ENCODE results near the gene PHKA2.
"Not testable (repeated sequence)": the region's sequence is repeated elsewhere in the genome, so short reads cannot be mapped to it uniquely, and the experiment has no call there.

PHKA2 gene

DNA sequence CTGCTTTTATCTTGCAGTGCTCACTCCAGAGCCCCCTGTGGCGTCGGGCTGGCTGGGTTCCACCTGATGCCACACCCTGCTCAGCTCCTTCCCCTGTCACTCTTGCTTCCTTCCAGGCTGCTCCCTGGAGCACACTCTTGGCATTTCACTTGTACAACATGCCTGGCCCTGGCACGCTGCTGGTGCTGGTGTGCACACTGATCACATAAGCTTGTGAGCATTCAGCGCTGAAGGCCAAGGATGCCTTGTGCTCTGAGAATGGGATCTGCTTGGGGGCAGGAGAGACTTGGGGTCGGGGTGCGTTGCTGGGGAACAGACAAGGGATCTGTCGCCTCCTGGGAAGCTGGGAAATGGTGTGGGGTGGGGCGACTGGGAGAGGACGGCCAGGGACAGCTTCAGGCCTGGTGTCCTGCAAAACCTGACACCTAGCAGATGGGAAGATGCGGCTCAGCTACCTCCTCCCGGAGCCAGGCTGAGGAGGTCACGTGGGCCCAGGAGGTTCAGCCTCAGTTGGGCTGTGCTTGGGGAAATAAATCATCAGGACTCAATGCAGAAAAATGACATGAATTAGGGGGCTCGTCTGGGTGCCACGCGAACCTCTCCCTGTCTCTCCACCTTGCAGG lies 108.5 kb downstream of the PHKA2 start:
- Histone ChIP-seq H3K9me3 (no peaks in the 10 kb centered on the region), H3K4me3 (no peak overlapping the region), H3K4me1 (no peaks in the 10 kb centered on the region), H3K27me3 (ENCODE audit: low read depth) (no peaks in the 10 kb centered on the region), H3K36me3 (replicated peaks) (no peaks in the 10 kb centered on the region)
- DNase-seq (ENCODE audit: low spot score in 2 of 2) = no peak
- in situ Hi-C loops (cut with MboI; ENCODE audit: low sequenced_read_pairs) = no loop called here

GRCh38 chrX:18874560-18875255 lies 109.2 kb downstream of the PHKA2 start:
- Histone ChIP-seq H3K4me3 (no peak overlapping the region), H3K9me3 (no peaks in the 10 kb centered on the region), H3K27me3 (ENCODE audit: low read depth) (no peaks in the 10 kb centered on the region), H3K4me1 (no peaks in the 10 kb centered on the region), H3K36me3 (replicated peaks) (no peaks in the 10 kb centered on the region)
- in situ Hi-C loops (cut with MboI; ENCODE audit: low sequenced_read_pairs) = no loop called here
- DNase-seq (ENCODE audit: low spot score in 2 of 2) = no peak

- Histone ChIP-seq H3K4me3 (no peak overlapping the region), H3K27me3 (ENCODE audit: low read depth) (no peaks in the 10 kb centered on the region), H3K4me1 (no peaks in the 10 kb centered on the region), H3K9me3 (no peaks in the 10 kb centered on the region), H3K36me3 (replicated peaks) (no peaks in the 10 kb centered on the region)
- in situ Hi-C loops (cut with MboI; ENCODE audit: low sequenced_read_pairs) = no loop called here
- DNase-seq (ENCODE audit: low spot score in 2 of 2) = no peak
These were observed 110.1 kb downstream of the PHKA2 start for GRCh38 chrX:18873836-18874235.

DNA sequence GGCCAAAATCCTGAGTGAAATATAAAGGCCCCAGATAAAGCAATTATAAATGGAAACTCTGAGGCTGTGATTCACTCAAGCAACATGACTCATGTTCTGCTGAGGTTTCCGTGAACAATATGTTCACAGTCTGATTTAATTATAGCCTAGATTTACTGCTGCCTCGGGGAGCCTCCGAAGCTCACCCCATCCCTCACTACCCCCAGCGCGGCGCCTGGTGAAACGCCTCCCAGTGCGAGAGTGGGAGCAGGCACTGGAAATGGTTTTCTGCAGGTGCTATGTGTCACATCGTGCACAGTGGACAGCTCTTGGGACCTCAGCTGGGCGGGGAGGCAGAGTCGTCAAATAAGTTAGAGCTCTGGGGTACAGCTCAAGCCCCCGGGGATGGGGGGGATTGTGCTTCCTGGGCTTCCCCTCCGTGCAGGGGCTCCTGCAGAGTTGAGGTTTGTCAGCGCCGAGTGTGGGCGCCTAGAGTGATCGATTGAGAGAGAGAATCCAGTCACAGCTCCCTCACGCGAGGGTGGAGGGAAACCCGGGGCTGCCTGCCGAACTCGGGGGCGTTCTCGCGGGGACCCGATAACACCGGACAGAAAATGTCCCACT lies 110.6 kb downstream of the PHKA2 start:
- no peaks in the 10 kb centered on the region for H3K9me3 ChIP-seq
- DNase-seq (ENCODE audit: low spot score in 2 of 2) = no peak
- H3K4me1 ChIP-seq = no peaks in the 10 kb centered on the region
- no peaks in the 10 kb centered on the region for H3K27me3 ChIP-seq (ENCODE audit: low read depth)
- H3K4me3 ChIP-seq = no peak overlapping the region
- in situ Hi-C loops (cut with MboI; ENCODE audit: low sequenced_read_pairs) = no loop called here
- H3K36me3 ChIP-seq (replicated peaks) = no peaks in the 10 kb centered on the region

DNA sequence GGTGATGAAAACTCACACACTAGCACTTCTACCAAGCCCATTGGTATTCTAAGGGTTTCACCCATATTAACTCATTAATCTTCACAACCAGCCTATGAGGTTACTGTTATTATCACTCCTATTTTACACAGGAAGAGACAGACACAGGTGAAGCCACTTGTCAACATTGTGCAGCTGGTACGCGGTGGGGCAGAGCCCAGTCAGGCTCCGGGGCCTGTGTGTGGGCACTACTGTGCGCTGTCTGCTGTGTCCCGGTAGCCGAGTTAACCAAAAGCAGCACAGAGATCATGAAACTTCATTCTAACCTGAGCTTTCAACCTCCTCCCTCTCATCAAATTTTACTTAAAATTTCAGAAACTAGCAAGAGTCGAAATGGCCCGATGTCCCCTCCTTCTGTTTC lies 111.3 kb downstream of the PHKA2 start:
- Histone ChIP-seq H3K4me1 (no peaks in the 10 kb centered on the region), H3K27me3 (ENCODE audit: low read depth) (no peaks in the 10 kb centered on the region), H3K36me3 (replicated peaks) (no peaks in the 10 kb centered on the region), H3K4me3 (no peak overlapping the region), H3K9me3 (no peaks in the 10 kb centered on the region)
- no peak for DNase-seq (ENCODE audit: low spot score in 2 of 2)
- in situ Hi-C loops (cut with MboI; ENCODE audit: low sequenced_read_pairs) = no loop called here

DNA sequence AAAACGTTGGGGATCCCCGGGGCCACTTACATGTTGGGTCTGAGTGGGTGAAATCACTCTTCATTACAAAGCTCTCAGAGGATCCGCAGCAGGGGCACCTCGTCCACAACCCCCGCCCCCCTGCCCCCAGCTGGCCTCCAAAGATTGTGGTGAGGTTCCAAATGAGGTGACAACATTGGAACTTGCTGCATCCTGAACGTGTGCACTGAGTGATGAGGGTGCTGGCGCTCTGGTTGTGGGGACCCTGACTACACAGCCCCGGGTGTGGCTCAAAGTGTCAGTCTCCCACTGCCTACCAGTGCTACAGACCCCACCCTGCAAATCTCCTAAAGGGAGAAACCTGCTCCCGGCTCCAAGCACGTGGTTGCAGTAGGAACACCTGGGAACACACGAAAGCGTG lies 111.9 kb downstream of the PHKA2 start:
- in situ Hi-C loops (cut with MboI; ENCODE audit: low sequenced_read_pairs) = no loop called here
- no peak for DNase-seq (ENCODE audit: low spot score in 2 of 2)
- Histone ChIP-seq H3K27me3 (ENCODE audit: low read depth) (no peaks in the 10 kb centered on the region), H3K9me3 (no peaks in the 10 kb centered on the region), H3K36me3 (replicated peaks) (no peaks in the 10 kb centered on the region), H3K4me3 (no peak overlapping the region), H3K4me1 (no peaks in the 10 kb centered on the region)

DNA sequence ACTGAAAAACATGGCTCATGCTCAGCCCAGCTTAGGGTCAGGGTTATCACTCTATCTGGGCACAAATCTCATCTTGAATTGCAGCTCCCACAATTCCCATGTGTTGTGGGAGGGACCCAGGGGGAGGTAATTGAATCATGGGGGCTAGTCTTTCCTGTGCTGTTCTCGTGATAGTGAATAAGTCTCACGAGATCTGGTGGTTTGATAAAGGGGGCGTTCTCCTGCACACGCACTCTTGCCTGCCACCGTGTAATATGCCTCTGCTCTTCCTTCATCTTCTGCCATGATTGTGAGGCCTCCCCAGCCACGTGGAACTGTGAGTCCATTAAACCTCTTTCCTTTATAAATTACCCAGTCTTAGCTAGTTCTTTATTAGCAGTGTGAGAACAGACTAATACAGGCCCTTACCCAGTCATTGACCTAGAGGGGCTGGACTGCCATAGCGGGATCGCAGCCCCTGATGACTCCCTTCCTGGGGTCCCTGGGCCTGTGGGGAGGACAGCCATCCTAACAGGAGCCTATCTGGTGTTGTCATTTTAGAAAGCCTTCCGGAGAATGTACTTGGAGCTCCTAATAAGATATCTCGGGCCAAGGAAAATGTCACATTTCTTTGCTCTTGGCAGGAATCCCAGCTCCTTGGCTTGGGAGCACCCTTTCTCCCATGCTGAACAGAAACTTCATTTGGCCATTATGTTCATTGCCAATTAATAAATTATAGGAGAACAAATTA lies 112.6 kb downstream of the PHKA2 start:
- H3K4me3 ChIP-seq = no peak overlapping the region
- no peak for DNase-seq (ENCODE audit: low spot score in 2 of 2)
- no peaks in the 10 kb centered on the region for H3K4me1 ChIP-seq
- no peaks in the 10 kb centered on the region for H3K36me3 ChIP-seq (replicated peaks)
- no peaks in the 10 kb centered on the region for H3K9me3 ChIP-seq
- no peaks in the 10 kb centered on the region for H3K27me3 ChIP-seq (ENCODE audit: low read depth)
- in situ Hi-C loops (cut with MboI; ENCODE audit: low sequenced_read_pairs) = no loop called here

- Histone ChIP-seq H3K9me3 (no peaks in the 10 kb centered on the region), H3K36me3 (replicated peaks) (no peaks in the 10 kb centered on the region), H3K4me3 (no peak overlapping the region), H3K27me3 (ENCODE audit: low read depth) (no peaks in the 10 kb centered on the region), H3K4me1 (no peaks in the 10 kb centered on the region)
- in situ Hi-C loops (cut with MboI; ENCODE audit: low sequenced_read_pairs) = no loop called here
- DNase-seq (ENCODE audit: low spot score in 2 of 2) = no peak
These were observed 119.5 kb downstream of the PHKA2 start for GRCh38 chrX:18864390-18864920.

GRCh38 chrX:18861511-18861910 lies 122.4 kb downstream of the PHKA2 start:
- H3K36me3 ChIP-seq (replicated peaks) = no peaks in the 10 kb centered on the region
- in situ Hi-C loops (cut with MboI; ENCODE audit: low sequenced_read_pairs) = no loop called here

DNA sequence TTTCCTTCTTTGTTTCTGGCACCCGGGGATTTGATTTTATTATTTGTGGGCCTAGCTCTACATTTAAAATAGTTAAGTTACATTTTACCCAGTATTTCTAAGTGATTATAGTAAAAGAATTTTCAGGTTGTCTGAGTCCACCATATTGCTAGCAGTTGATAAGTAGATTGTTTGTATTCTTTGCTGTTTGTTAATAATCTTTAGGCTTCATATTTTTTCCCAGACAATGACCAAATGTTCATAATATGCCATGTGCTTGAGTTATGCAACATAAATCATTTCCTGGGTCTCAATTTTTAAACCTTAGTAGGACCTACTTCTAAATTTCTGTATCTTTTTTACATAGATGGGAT lies 127.3 kb downstream of the PHKA2 start:
- in situ Hi-C loops (cut with MboI; ENCODE audit: low sequenced_read_pairs) = no loop called here
- H3K4me1 ChIP-seq = no peaks in the 10 kb centered on the region
- H3K36me3 ChIP-seq (replicated peaks) = no peaks in the 10 kb centered on the region
- no peaks in the 10 kb centered on the region for H3K27me3 ChIP-seq (ENCODE audit: low read depth)
- no peaks in the 10 kb centered on the region for H3K9me3 ChIP-seq
- no peak for DNase-seq (ENCODE audit: low spot score in 2 of 2)
- no peak overlapping the region for H3K4me3 ChIP-seq

More at GRCh38 chrX:18861511-18861910, 122.4 kb downstream of the PHKA2 start:
- no peaks in the 10 kb centered on the region for H3K4me1 ChIP-seq
- no peak overlapping the region for H3K4me3 ChIP-seq
- DNase-seq (ENCODE audit: low spot score in 2 of 2) = no peak
- no peaks in the 10 kb centered on the region for H3K9me3 ChIP-seq
- no peaks in the 10 kb centered on the region for H3K27me3 ChIP-seq (ENCODE audit: low read depth)

GRCh38 chrX:18855919-18856644 lies 127.8 kb downstream of the PHKA2 start:
- Histone ChIP-seq H3K4me3 (no peak overlapping the region), H3K4me1 (no peaks in the 10 kb centered on the region), H3K27me3 (ENCODE audit: low read depth) (no peaks in the 10 kb centered on the region), H3K9me3 (no peaks in the 10 kb centered on the region), H3K36me3 (replicated peaks) (no peaks in the 10 kb centered on the region)
- in situ Hi-C loops (cut with MboI; ENCODE audit: low sequenced_read_pairs) = no loop called here
- no peak for DNase-seq (ENCODE audit: low spot score in 2 of 2)

DNA sequence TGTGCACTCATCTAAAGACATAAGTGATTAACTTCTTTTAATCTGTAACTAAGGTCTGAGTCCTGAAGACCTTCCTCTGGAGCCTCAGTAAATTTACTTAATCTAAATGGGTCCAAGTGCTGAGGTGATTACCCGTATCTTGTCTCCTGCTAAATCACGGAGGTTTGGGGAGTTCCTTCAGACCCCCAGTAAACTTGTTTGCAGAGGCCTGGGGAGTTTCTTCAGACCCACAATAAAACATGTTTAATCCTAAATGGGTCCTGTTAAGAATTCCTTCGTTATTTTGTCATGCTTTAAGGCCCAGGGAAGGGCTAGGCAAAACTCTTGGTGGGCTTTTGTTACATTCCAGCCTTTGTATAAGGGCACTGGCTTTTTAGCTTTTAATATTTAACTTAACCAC lies 136.0 kb downstream of the PHKA2 start:
- DNase-seq (ENCODE audit: low spot score in 2 of 2); in situ Hi-C loops (cut with MboI; ENCODE audit: low sequenced_read_pairs): not testable (repeated sequence)

More for the DNA sequence above, 136.0 kb downstream of the PHKA2 start:
- H3K4me3 ChIP-seq; H3K27me3 ChIP-seq (ENCODE audit: low read depth); H3K4me1 ChIP-seq; H3K9me3 ChIP-seq; H3K36me3 ChIP-seq (replicated peaks): not testable (repeated sequence)
